ENCODE measurements around the gene RIC8B.

DNA sequence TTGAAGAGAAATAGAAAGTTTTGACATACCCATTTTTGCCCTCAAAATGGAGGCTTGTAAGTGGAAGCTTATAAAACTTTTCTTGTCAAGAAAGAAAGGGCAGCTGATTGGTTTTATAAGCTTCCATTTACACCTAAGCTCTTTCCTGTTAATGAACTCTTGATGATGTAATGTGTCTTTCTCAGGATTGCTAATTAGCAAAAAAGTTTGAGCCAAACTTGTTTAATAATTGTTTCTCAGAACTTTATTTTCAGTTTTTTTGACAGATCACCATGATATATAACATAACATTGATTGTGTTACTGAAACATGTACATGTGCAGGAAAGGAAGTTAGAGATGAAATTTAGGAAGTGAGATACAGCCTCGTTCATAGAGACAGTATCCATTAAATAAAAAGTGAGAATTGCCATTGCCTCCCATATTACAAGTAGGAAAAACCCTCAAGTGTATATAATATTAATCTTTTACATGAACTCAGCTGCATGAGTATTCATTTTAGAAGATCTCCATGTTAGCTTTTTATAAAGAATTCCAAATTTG lies 26.8 kb downstream of the RIC8B start:
- TF ChIP-seq, protein P1, sequence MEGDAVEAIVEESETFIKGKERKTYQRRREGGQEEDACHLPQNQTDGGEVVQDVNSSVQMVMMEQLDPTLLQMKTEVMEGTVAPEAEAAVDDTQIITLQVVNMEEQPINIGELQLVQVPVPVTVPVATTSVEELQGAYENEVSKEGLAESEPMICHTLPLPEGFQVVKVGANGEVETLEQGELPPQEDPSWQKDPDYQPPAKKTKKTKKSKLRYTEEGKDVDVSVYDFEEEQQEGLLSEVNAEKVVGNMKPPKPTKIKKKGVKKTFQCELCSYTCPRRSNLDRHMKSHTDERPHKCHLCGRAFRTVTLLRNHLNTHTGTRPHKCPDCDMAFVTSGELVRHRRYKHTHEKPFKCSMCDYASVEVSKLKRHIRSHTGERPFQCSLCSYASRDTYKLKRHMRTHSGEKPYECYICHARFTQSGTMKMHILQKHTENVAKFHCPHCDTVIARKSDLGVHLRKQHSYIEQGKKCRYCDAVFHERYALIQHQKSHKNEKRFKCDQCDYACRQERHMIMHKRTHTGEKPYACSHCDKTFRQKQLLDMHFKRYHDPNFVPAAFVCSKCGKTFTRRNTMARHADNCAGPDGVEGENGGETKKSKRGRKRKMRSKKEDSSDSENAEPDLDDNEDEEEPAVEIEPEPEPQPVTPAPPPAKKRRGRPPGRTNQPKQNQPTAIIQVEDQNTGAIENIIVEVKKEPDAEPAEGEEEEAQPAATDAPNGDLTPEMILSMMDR (IDR thresholded peaks at IDR 0.05) = no peak
- no peak for TF ChIP-seq EP300 (IDR thresholded peaks at IDR 0.05)
- no peak for TF ChIP-seq POLR2A (IDR thresholded peaks at IDR 0.05)

All from tibial nerve (tissue), 4 donors.